Measurements from ENCODE around the gene MAN1A2.

MAN1A2 gene

GRCh38 chr1:117562581-117563491, 195.6 kb downstream of the MAN1A2 start:
- Histone ChIP-seq H3K9me2 (replicated peaks; ENCODE audit: insufficient read depth, low read length) (no peaks in the 10 kb centered on the region), H3K27ac (ENCODE audit: low read length) (no peak overlapping the region), H2AFZ (ENCODE audit: low read length) (no peak overlapping the region), H3K36me3 (replicated peaks; ENCODE audit: insufficient read depth, low read length) (no peaks in the 10 kb centered on the region), H3K79me2 (ENCODE audit: low read length) (no peaks in the 10 kb centered on the region), H3K9me3 (replicated peaks; ENCODE audit: insufficient read depth, low read length) (no peaks in the 10 kb centered on the region), H3F3A (ENCODE audit: insufficient read depth, low read length) (no peaks in the 10 kb centered on the region), H3K9ac (ENCODE audit: low read length) (no peak overlapping the region), H4K20me1 (ENCODE audit: insufficient read depth, low read length) (no peaks in the 10 kb centered on the region), H3K27me3 (replicated peaks; ENCODE audit: insufficient read depth, low read length) (no peaks in the 10 kb centered on the region), H3K4me3 (ENCODE audit: low read length) (no peak overlapping the region), H3K4me1 (ENCODE audit: low read length) (no peaks in the 10 kb centered on the region), H3K4me2 (ENCODE audit: low read depth, low read length) (no peak overlapping the region)
- no peak for TF ChIP-seq EZH2phosphoT487 (IDR thresholded peaks at IDR 0.05; ENCODE audit: low read length)
- TF ChIP-seq CTCF (IDR thresholded peaks at IDR 0.05; ENCODE audit: low read length) = no peak
- no peak for TF ChIP-seq EZH2 (optimal IDR thresholded peaks at IDR 0.05; ENCODE audit: low read depth, low read length)
- DNase-seq = no peak

GRCh38 chr1:117563492-117563875, 196.2 kb downstream of the MAN1A2 start:
- H3K4me3 ChIP-seq (ENCODE audit: low read length) = no peak overlapping the region
- no peaks in the 10 kb centered on the region for H3K9me2 ChIP-seq (replicated peaks; ENCODE audit: insufficient read depth, low read length)
- H3K4me1 ChIP-seq (ENCODE audit: low read length) = no peaks in the 10 kb centered on the region
- H2AFZ ChIP-seq (ENCODE audit: low read length) = no peak overlapping the region
- H4K20me1 ChIP-seq (ENCODE audit: insufficient read depth, low read length) = no peaks in the 10 kb centered on the region
- no peak for DNase-seq
- no peaks in the 10 kb centered on the region for H3K79me2 ChIP-seq (ENCODE audit: low read length)
- H3K4me2 ChIP-seq (ENCODE audit: low read depth, low read length) = no peak overlapping the region
- no peaks in the 10 kb centered on the region for H3K27me3 ChIP-seq (replicated peaks; ENCODE audit: insufficient read depth, low read length)
- H3K36me3 ChIP-seq (replicated peaks; ENCODE audit: insufficient read depth, low read length) = no peaks in the 10 kb centered on the region
- no peaks in the 10 kb centered on the region for H3F3A ChIP-seq (ENCODE audit: insufficient read depth, low read length)
- no peak overlapping the region for H3K9ac ChIP-seq (ENCODE audit: low read length)
- H3K9me3 ChIP-seq (replicated peaks; ENCODE audit: insufficient read depth, low read length) = no peaks in the 10 kb centered on the region
- no peak for TF ChIP-seq EZH2phosphoT487 (IDR thresholded peaks at IDR 0.05; ENCODE audit: low read length)
- no peak overlapping the region for H3K27ac ChIP-seq (ENCODE audit: low read length)

- Histone ChIP-seq H3K27me3 (replicated peaks; ENCODE audit: insufficient read depth, low read length) (no peaks in the 10 kb centered on the region), H3K79me2 (ENCODE audit: low read length) (no peaks in the 10 kb centered on the region), H3K4me1 (ENCODE audit: low read length) (no peaks in the 10 kb centered on the region), H3K9me3 (replicated peaks; ENCODE audit: insufficient read depth, low read length) (no peaks in the 10 kb centered on the region), H3K36me3 (replicated peaks; ENCODE audit: insufficient read depth, low read length) (no peaks in the 10 kb centered on the region), H4K20me1 (ENCODE audit: insufficient read depth, low read length) (no peaks in the 10 kb centered on the region), H3K4me2 (ENCODE audit: low read depth, low read length) (no peak overlapping the region), H3F3A (ENCODE audit: insufficient read depth, low read length) (no peaks in the 10 kb centered on the region), H3K4me3 (ENCODE audit: low read length) (no peak overlapping the region), H3K9ac (ENCODE audit: low read length) (no peak overlapping the region), H3K9me2 (replicated peaks; ENCODE audit: insufficient read depth, low read length) (no peaks in the 10 kb centered on the region), H2AFZ (ENCODE audit: low read length) (no peak overlapping the region), H3K27ac (ENCODE audit: low read length) (no peak overlapping the region)
- TF ChIP-seq CTCF (IDR thresholded peaks at IDR 0.05; ENCODE audit: low read length) (no peak), EZH2 (optimal IDR thresholded peaks at IDR 0.05; ENCODE audit: low read depth, low read length) (no peak), EZH2phosphoT487 (IDR thresholded peaks at IDR 0.05; ENCODE audit: low read length) (no peak)
- no peak for DNase-seq
These were observed 197.2 kb downstream of the MAN1A2 start for GRCh38 chr1:117564227-117565075.

Measured in MM.1S (cell line).